H1 (cell line): Measurements from ENCODE around the gene VPS9D1. TPM values are rescaled to one million over a fixed set of nuclear protein-coding genes. Genes with fewer than 3 reads are reported as not detected.

Source experiments
- CTCF ChIA-PET: fragments of 300-600 bp; sonication (Branson Sonifier 250); formaldehyde crosslinking; loops from one replicate; lab custom pipeline; 2021; ENCODE audit not compliant: partially characterized antibody; lab: Charles Lee
- POLR2A ChIA-PET: fragments of 300-600 bp; sonication (Branson Sonifier 250); formaldehyde crosslinking; loops from one replicate; lab custom pipeline; 2021; ENCODE audit warnings: inconsistent platforms; ENCODE audit not compliant: partially characterized antibody; lab: Charles Lee
- DNase-seq, 2 experiments: peaks; one replicate each; pipeline versions ENCODE4 v3.0.0 to v3.0.0-alpha.2; 2010 to 2022; ENCODE audit warnings: low spot score in 2 of 2, low read depth in 1 of 2, mixed read lengths in 1 of 2
- FAIRE-seq: peaks from 2 replicates; lab custom pipeline; 2011; peaks lifted over from hg19 to GRCh38; lab: Jason Lieb, UNC
- H2AFZ ChIP-seq: 2 replicates; pipeline ENCODE4 v1.8.1; 2012; ENCODE audit warnings: low read length, inconsistent platforms
- H2AK5ac ChIP-seq: 2 replicates; pipeline ENCODE4 v1.6.1; 2013; ENCODE audit warnings: low read depth, low read length
- H2BK120ac ChIP-seq: replicated peaks from 2 replicates; pipeline ENCODE3; 2013; ENCODE audit warnings: low read depth, low read length, inconsistent platforms
- H2BK12ac ChIP-seq: 2 replicates; pipeline ENCODE4 v1.6.1; 2013; ENCODE audit warnings: low read depth, low read length
- H2BK15ac ChIP-seq: 2 replicates; pipeline ENCODE4 v1.6.1; 2013; ENCODE audit warnings: low read length
- H2BK20ac ChIP-seq: 2 replicates; pipeline ENCODE4 v1.6.1; 2013; ENCODE audit warnings: low read length
- H2BK5ac ChIP-seq: 2 replicates; pipeline ENCODE4 v1.6.1; 2013; ENCODE audit warnings: low read depth, low read length
- H3K14ac ChIP-seq: 2 replicates; pipeline ENCODE4 v1.6.1; 2013; ENCODE audit warnings: inconsistent platforms; ENCODE audit not compliant: insufficient read length
- H3K18ac ChIP-seq: 2 replicates; pipeline ENCODE4 v1.6.1; 2013; ENCODE audit warnings: low read length; ENCODE audit errors: extremely low read depth
- H3K23ac ChIP-seq: 2 replicates; pipeline ENCODE4 v1.6.1; 2013; ENCODE audit warnings: inconsistent platforms; ENCODE audit not compliant: insufficient read length
- H3K23me2 ChIP-seq: 2 replicates; pipeline ENCODE4 v1.6.1; 2013; ENCODE audit warnings: low read depth, low read length
- H3K27ac ChIP-seq: 2 replicates; pipeline ENCODE4 v1.6.1; 2011; ENCODE audit warnings: low read depth, low read length, inconsistent platforms
- H3K27me3 ChIP-seq, 4 experiments: replicated peaks in 1 of 4; 1 replicate in 1 of 4; 2 replicates in 3 of 4; pipeline versions ENCODE4 v1.6.1 to v1.8.1; 2011 to 2013; ENCODE audit warnings: low read length in 3 of 4, mild to moderate bottlenecking in 3 of 4, inconsistent platforms in 2 of 4, mixed read lengths in 2 of 4, moderate library complexity in 1 of 4; ENCODE audit not compliant: control insufficient read depth in 3 of 4, insufficient read depth in 3 of 4; ENCODE audit errors: extremely low read depth in 1 of 4
- H3K36me3 ChIP-seq, 4 experiments: 2 replicates each; pipeline versions ENCODE4 v1.6.1 to v1.8.1; 2011 to 2013; ENCODE audit warnings: mild to moderate bottlenecking in 4 of 4, low read length in 3 of 4, moderate library complexity in 2 of 4, control low read depth in 1 of 4, inconsistent platforms in 1 of 4; ENCODE audit not compliant: insufficient read depth in 4 of 4, control insufficient read depth in 2 of 4
- H3K4ac ChIP-seq: replicated peaks from 2 replicates; pipeline ENCODE3; 2013; ENCODE audit warnings: low read length, low read depth, mixed read lengths, inconsistent platforms; ENCODE audit not compliant: insufficient read length
- H3K4me1 ChIP-seq, 4 experiments: replicated peaks in 1 of 4; 1 replicate in 1 of 4; 2 replicates in 3 of 4; pipeline versions ENCODE4 v1.6.1 to v1.8.1; 2011 to 2013; ENCODE audit warnings: low read length in 3 of 4, inconsistent platforms in 2 of 4, mixed read lengths in 1 of 4; ENCODE audit not compliant: insufficient read depth in 4 of 4, control insufficient read depth in 3 of 4
- H3K4me2 ChIP-seq, 2 experiments: 2 replicates each; pipeline versions ENCODE4 v1.6.1 to v1.8.1; 2011 to 2013; ENCODE audit warnings: low read depth in 2 of 2, low read length in 2 of 2, control low read depth in 1 of 2, inconsistent platforms in 1 of 2, mild to moderate bottlenecking in 1 of 2; ENCODE audit not compliant: insufficient read depth in 1 of 2
- H3K4me3 ChIP-seq, 4 experiments: fragments of 200-600, 300-600 bp in 1 of 4; sonication (generic), shearing (Covaris generic), sonication (Bioruptor Twin) in 1 of 4; 2 replicates each; pipeline versions ENCODE4 v1.5.1 to v1.8.1; 2011 to 2016; ENCODE audit warnings: low read length in 4 of 4, low read depth in 3 of 4, control low read depth in 2 of 4, inconsistent platforms in 2 of 4, mild to moderate bottlenecking in 2 of 4, mixed read lengths in 1 of 4, moderate library complexity in 1 of 4; ENCODE audit not compliant: insufficient read depth in 2 of 4; ENCODE audit errors: extremely low read depth in 1 of 4
- H3K56ac ChIP-seq: replicated peaks from 2 replicates; pipeline ENCODE3; 2013; ENCODE audit warnings: low read depth, mild to moderate bottlenecking, mixed read lengths, low read length, inconsistent platforms; ENCODE audit not compliant: insufficient read length
- H3K79me1 ChIP-seq: 2 replicates; pipeline ENCODE4 v1.6.1; 2013; ENCODE audit warnings: low read depth, low read length, control low read depth
- H3K79me2 ChIP-seq, 2 experiments: 2 replicates each; pipeline versions ENCODE4 v1.6.1 to v1.8.1; 2012 to 2013; ENCODE audit warnings: low read length in 2 of 2, mild to moderate bottlenecking in 2 of 2, inconsistent platforms in 1 of 2; ENCODE audit not compliant: insufficient read depth in 2 of 2, control insufficient read depth in 1 of 2
- H3K9ac ChIP-seq, 4 experiments: replicated peaks in 1 of 4; 1 replicate in 1 of 4; 2 replicates in 3 of 4; pipeline versions ENCODE4 v1.6.1 to v1.8.1; 2011 to 2013; ENCODE audit warnings: low read depth in 3 of 4, low read length in 3 of 4, control low read depth in 2 of 4, mild to moderate bottlenecking in 2 of 4, moderate library complexity in 2 of 4, inconsistent platforms in 1 of 4; ENCODE audit errors: extremely low read depth in 1 of 4
- H3K9me3 ChIP-seq, 2 experiments: 2 replicates each; pipeline versions ENCODE4 v1.6.1 to v1.8.1; 2012 to 2013; ENCODE audit warnings: mild to moderate bottlenecking in 2 of 2, moderate library complexity in 2 of 2, control low read depth in 1 of 2, inconsistent platforms in 1 of 2, low read depth in 1 of 2, low read length in 1 of 2, mixed read lengths in 1 of 2; ENCODE audit not compliant: insufficient read depth in 2 of 2
- H4K20me1 ChIP-seq, 2 experiments: replicated peaks in 1 of 2; 2 replicates each; pipeline versions ENCODE3 to v1.8.1; 2011 to 2013; ENCODE audit warnings: inconsistent platforms in 2 of 2, low read length in 2 of 2, mild to moderate bottlenecking in 1 of 2; ENCODE audit not compliant: insufficient read depth in 2 of 2, control insufficient read depth in 1 of 2
- H4K5ac ChIP-seq: 2 replicates; pipeline ENCODE4 v1.6.1; 2013; ENCODE audit warnings: low read length, low read depth, mixed read lengths, inconsistent platforms; ENCODE audit not compliant: insufficient read length
- H4K8ac ChIP-seq: 2 replicates; pipeline ENCODE4 v1.8.0; 2013; ENCODE audit warnings: mild to moderate bottlenecking, moderate library complexity, low read length, inconsistent platforms; ENCODE audit not compliant: insufficient read depth; ENCODE audit errors: extremely low read depth
- H4K91ac ChIP-seq: replicated peaks from 2 replicates; pipeline ENCODE3; 2013; ENCODE audit warnings: low read length, mixed read lengths, inconsistent platforms; ENCODE audit not compliant: insufficient read length
- HDAC6 ChIP-seq: IDR thresholded peaks from one replicate; pipeline ENCODE4 v1.7.1; 2012; ENCODE audit warnings: low read depth, mild to moderate bottlenecking, inconsistent platforms, low read length, moderate library complexity
- SP4 ChIP-seq: IDR thresholded peaks from 2 replicates; pipeline ENCODE4 v1.6.1; 2012; ENCODE audit warnings: low read length, inconsistent platforms
- TAF1 ChIP-seq: IDR thresholded peaks from 2 replicates; pipeline ENCODE4 v1.6.1; 2011; ENCODE audit warnings: mild to moderate bottlenecking, low read depth, low read length
- WGBS, 2 experiments: shearing (Covaris generic) in 1 of 2; methylation state at CpG; one replicate each; pipeline versions ENCODE4 v1.1.6 to v1.1.7; 2013 to 2015; ENCODE audit warnings: low lambda C conversion rate in 2 of 2, mixed read lengths in 2 of 2, inconsistent platforms in 1 of 2, low coverage in 1 of 2, missing lambda C conversion rate in 1 of 2; ENCODE audit not compliant: insufficient replicate concordance in 2 of 2, insufficient coverage in 1 of 2, insufficient read length in 1 of 2; ENCODE audit errors: extremely low coverage in 1 of 2, missing lambda C conversion rate in 1 of 2; 5-methylcytosine and 5-hydroxymethylcytosine counted together
- polyA plus RNA-seq, 7 experiments: library from polyadenylated mRNA; depleted of rRNA in 3 of 7; stranded (reverse) in 5 of 7; unstranded in 2 of 7; fragments of >200 nt in 5 of 7; fragments of 200-250 nt in 2 of 7; gene quantifications; 1 replicate in 5 of 7; 2 replicates in 1 of 7; 4 replicates in 1 of 7; pipeline versions ENCODE4 v1.2.1 to v1.2.3, GENCODE V29; 2011 to 2013; ENCODE audit warnings: missing spikeins in 2 of 7, mixed read lengths in 2 of 7
- total RNA-seq: library from RNA; stranded (reverse); fragmentation: NEBNext Ultra II Directional; extraction: Animal tissue kit (Norgen Biotek cat#: 25700); gene quantifications from 2 replicates; pipeline ENCODE4 v1.2.1, GENCODE V29; 2021

Gene VPS9D1
- total and polyA plus RNA-seq, 2 of the 8 experiments (the other 6 are each of a cell fraction or from before 2014, with no cell fraction given): 2.9 to 5.4 TPM

- DNase-seq (no peak), FAIRE-seq (no peak)
- H3K23ac ChIP-seq: no peak overlapping the region
- H3K18ac ChIP-seq: peak overlapping the region; percentile 32; the same call in 1 of the 2 replicates
- H2BK20ac ChIP-seq: no peak overlapping the region
- ChIA-PET CTCF (interaction anchor here (0.7 to 2.0 kb wide), 3 partner anchors 10 to 24 kb away, joined by 3 to 7 read pairs (median 5); no protein-coding TSS in a partner anchor), POLR2A (interaction anchor here (0.8 to 16.1 kb wide), 7 partner anchors 9 to 194 kb away, joined by 3 to 193 read pairs (median 5); partner anchors contain the start of gene VPS9D1)
- H2AK5ac ChIP-seq: no peak overlapping the region
- TF ChIP-seq TAF1: 0 out of 2 replicates have a peak, but pooled peaks have one; percentile 29
- TF ChIP-seq SP4: no peak
- TF ChIP-seq HDAC6: no peak
- no peak overlapping the region for H3K4ac ChIP-seq
- no peak overlapping the region for H4K8ac ChIP-seq
- H2BK120ac ChIP-seq: no peak overlapping the region
- no peak overlapping the region for H3K56ac ChIP-seq
- no peak overlapping the region; the same call in 1 of the 2 replicates for H2BK5ac ChIP-seq
- H3K27me3 ChIP-seq: peaks cover 0 to 6% (median 1%) of the 10 kb centered on the region in 4 experiments; a peak in 2 of 7 replicates
- H3K14ac ChIP-seq: peak overlapping the region; percentile 53
- 76% methylated on average over 14 of the region's 14 CpGs; no CpG with 5 or more reads in 1 of the 2 experiments for WGBS, 2 experiments
- 0 out of 2 replicates have a peak overlapping the region, but pooled peaks have one; percentile 39 for H3K27ac ChIP-seq
- H3K4me1 ChIP-seq: peaks cover 0 to 6% (median 3%) of the 10 kb centered on the region in 4 experiments; a peak in 4 of 7 replicates
- H2BK15ac ChIP-seq: no peak overlapping the region
- peaks cover 2 to 6% (median 3%) of the 10 kb centered on the region in 4 experiments; a peak in 5 of 8 replicates for H3K36me3 ChIP-seq
- H4K5ac ChIP-seq: no peak overlapping the region
- H3K4me2 ChIP-seq: no peak overlapping the region
- no peaks in the 10 kb centered on the region for H3K79me2 ChIP-seq
- peaks cover 4 to 10% of the 10 kb centered on the region in 2 experiments for H4K20me1 ChIP-seq
- no peak overlapping the region for H4K91ac ChIP-seq
- H3K9me3 ChIP-seq: no peaks in the 10 kb centered on the region
- no peak overlapping the region for H2AFZ ChIP-seq
- no peaks in the 10 kb centered on the region for H3K79me1 ChIP-seq
- no peak overlapping the region for H3K9ac ChIP-seq
- 0 out of 2 replicates have a peak overlapping the region, but pooled peaks have one; percentile 27 for H2BK12ac ChIP-seq
- H3K4me3 ChIP-seq: no peak overlapping the region
- no peaks in the 10 kb centered on the region for H3K23me2 ChIP-seq
Observed at GRCh38 chr16:89729863-89730593, 9.3 kb upstream of the VPS9D1 start.
